Measurements from ENCODE around the gene MAGI1. TPM values are rescaled to one million over a fixed set of nuclear protein-coding genes. Genes with fewer than 3 reads are reported as not detected.

MAGI1 gene
- total RNA-seq, 1 donor from 2014 or later, result 47.1 TPM

DNA sequence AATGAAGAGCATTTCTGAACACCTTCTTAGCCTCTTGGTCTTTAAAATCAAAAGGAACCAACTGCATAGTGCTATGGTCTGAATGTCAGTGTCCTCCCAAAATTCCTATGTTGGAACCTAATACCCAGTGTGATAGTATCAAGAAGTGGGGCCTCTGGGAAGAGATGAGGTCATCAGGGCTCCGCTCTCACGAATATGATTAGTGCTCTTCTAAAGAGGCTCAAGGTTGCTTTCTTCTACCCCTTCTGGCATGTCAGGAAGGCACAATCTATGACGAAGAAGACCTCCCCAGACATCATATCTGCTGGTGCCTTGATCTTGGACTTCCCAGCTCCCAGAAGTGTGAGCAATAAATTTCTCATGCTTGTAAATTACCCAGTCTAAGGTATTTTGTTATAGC lies 209.5 kb downstream of the MAGI1 start:
- Histone ChIP-seq H3K9me3 (no peaks in the 10 kb centered on the region), H3K4me1 (peaks cover 13% of the 10 kb centered on the region), H3K36me3 (no peaks in the 10 kb centered on the region), H3K27me3 (no peaks in the 10 kb centered on the region), H3K4me3 (no peak overlapping the region), H3K27ac (no peak overlapping the region)
- TF ChIP-seq CTCF (IDR thresholded peaks at IDR 0.05) (no peak), POLR2AphosphoS5 (IDR thresholded peaks at IDR 0.05; ENCODE audit: insufficient read depth in 1 of 2, low read depth in 1 of 2) (no peak), POLR2A (IDR thresholded peaks at IDR 0.05) (no peak)
- DNase-seq (ENCODE audit: extremely low spot score in 2 of 2), result no peak
- intact Hi-C loops (cut with DNase I), result no loop called here

DNA sequence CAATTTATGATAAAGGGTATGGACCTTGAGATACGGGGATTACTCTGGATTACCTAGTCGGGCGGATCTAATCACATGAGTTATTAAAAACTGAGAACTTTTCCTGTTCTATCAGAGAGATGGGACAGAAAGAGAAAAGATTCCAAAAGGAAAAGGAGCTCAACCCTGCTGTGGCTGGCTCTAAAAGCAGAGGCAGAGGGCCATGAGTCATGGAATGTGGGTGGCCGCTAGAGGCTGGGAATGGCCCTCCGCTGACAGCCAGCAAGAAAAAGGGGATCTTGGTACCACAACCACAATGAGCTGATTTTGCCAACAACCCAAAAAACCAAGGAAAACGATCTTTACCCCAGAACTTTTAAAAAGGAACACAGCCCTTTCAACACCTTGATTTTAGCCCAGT lies 210.0 kb downstream of the MAGI1 start:
- peaks cover 13% of the 10 kb centered on the region for H3K4me1 ChIP-seq
- no peak overlapping the region for H3K27ac ChIP-seq
- intact Hi-C loops (cut with DNase I), result no loop called here
- no peak for DNase-seq (ENCODE audit: extremely low spot score in 2 of 2)
- H3K27me3 ChIP-seq, result no peaks in the 10 kb centered on the region
- no peak overlapping the region for H3K4me3 ChIP-seq
- no peaks in the 10 kb centered on the region for H3K36me3 ChIP-seq
- no peaks in the 10 kb centered on the region for H3K9me3 ChIP-seq
- TF ChIP-seq POLR2A (IDR thresholded peaks at IDR 0.05) (no peak), POLR2AphosphoS5 (IDR thresholded peaks at IDR 0.05; ENCODE audit: insufficient read depth in 1 of 2, low read depth in 1 of 2) (no peak), CTCF (IDR thresholded peaks at IDR 0.05) (no peak)

GRCh38 chr3:65827076-65827475 lies 211.6 kb downstream of the MAGI1 start:
- intact Hi-C loops (cut with DNase I), result no loop called here
- no peaks in the 10 kb centered on the region for H3K27me3 ChIP-seq
- TF ChIP-seq POLR2AphosphoS5 (IDR thresholded peaks at IDR 0.05; ENCODE audit: insufficient read depth in 1 of 2, low read depth in 1 of 2) (no peak), POLR2A (IDR thresholded peaks at IDR 0.05) (no peak), CTCF (IDR thresholded peaks at IDR 0.05) (no peak)
- no peaks in the 10 kb centered on the region for H3K36me3 ChIP-seq
- H3K4me1 ChIP-seq, result peaks cover 7% of the 10 kb centered on the region
- no peaks in the 10 kb centered on the region for H3K9me3 ChIP-seq
- no peak overlapping the region for H3K27ac ChIP-seq
- DNase-seq (ENCODE audit: extremely low spot score in 2 of 2), result no peak
- H3K4me3 ChIP-seq, result no peak overlapping the region

DNA sequence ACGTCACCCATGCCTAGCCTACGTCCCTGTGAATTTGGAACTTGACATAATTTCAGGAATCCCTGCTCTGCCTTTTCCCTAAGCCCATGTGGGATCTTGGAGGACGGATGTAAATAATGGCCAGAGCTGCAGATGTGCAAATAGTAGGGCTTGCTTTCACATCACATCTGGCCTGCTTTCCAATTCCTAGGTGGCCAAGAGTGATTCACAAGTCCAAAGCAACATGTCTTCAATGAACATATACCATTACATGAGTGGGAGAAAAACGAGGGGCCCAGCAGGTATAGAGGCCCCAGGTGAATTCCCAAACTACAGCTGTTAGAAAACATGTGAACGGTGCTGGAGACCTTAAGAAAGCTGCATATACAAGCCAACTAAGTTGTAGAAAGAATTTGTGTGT lies 214.6 kb downstream of the MAGI1 start:
- TF ChIP-seq CTCF (IDR thresholded peaks at IDR 0.05), result no peak
- intact Hi-C loops (cut with DNase I), result no loop called here

GRCh38 chr3:65820600-65820999 lies 218.1 kb downstream of the MAGI1 start:
- DNase-seq (ENCODE audit: extremely low spot score in 2 of 2), result no peak
- Histone ChIP-seq H3K27me3 (no peaks in the 10 kb centered on the region), H3K9me3 (no peaks in the 10 kb centered on the region), H3K27ac (no peak overlapping the region), H3K4me3 (no peak overlapping the region), H3K36me3 (no peaks in the 10 kb centered on the region), H3K4me1 (no peaks in the 10 kb centered on the region)
- TF ChIP-seq POLR2A (IDR thresholded peaks at IDR 0.05) (no peak), CTCF (IDR thresholded peaks at IDR 0.05) (no peak), POLR2AphosphoS5 (IDR thresholded peaks at IDR 0.05; ENCODE audit: insufficient read depth in 1 of 2, low read depth in 1 of 2) (no peak)
- intact Hi-C loops (cut with DNase I), result no loop called here

More for the DNA sequence above, 214.6 kb downstream of the MAGI1 start:
- Histone ChIP-seq H3K27me3 (no peaks in the 10 kb centered on the region), H3K4me1 (no peaks in the 10 kb centered on the region), H3K4me3 (no peak overlapping the region), H3K27ac (no peak overlapping the region), H3K36me3 (no peaks in the 10 kb centered on the region), H3K9me3 (no peaks in the 10 kb centered on the region)
- no peak for DNase-seq (ENCODE audit: extremely low spot score in 2 of 2)

Measured in vagina (tissue), 2 donors.